Measurements from ENCODE around the gene MRFAP1. TPM values are rescaled to one million over a fixed set of nuclear protein-coding genes. Genes with fewer than 3 reads are reported as not detected.

Gene MRFAP1
- total and polyA plus RNA-seq, 2 of the 4 experiments (the other 2 are of a cell fraction): 65.4 to 268 TPM

GRCh38 chr4:6684656-6685055, 44.2 kb downstream of the MRFAP1 start:
- POLR2A ChIA-PET (ENCODE audit: unreplicated experiment): no interaction called here
- Histone ChIP-seq H3K4ac (ENCODE audit: low read depth, low read length) (no peak overlapping the region), H3K4me1 (ENCODE audit: control insufficient read depth, insufficient read depth, low read length) (peaks cover 12% of the 10 kb centered on the region), H3K23ac (ENCODE audit: low read depth, low read length) (no peak overlapping the region), H2BK5ac (ENCODE audit: low read depth, low read length, poor library complexity, severe bottlenecking) (no peak overlapping the region), H4K91ac (ENCODE audit: insufficient read depth, low read depth, low read length) (no peak overlapping the region), H3K4me3 (ENCODE audit: insufficient read depth, low read depth, low read length) (no peak overlapping the region), H2BK15ac (ENCODE audit: low read depth, low read length) (no peak overlapping the region), H3K56ac (ENCODE audit: extremely low read depth, insufficient read depth, low read length) (no peak overlapping the region), H2AK5ac (ENCODE audit: low read depth, low read length) (no peak overlapping the region), H3K9me3 (ENCODE audit: control insufficient read depth, insufficient read depth, low read length) (no peaks in the 10 kb centered on the region; the same call in 1 of the 2 replicates), H2AFZ (replicated peaks; ENCODE audit: low read length, poor library complexity) (no peak overlapping the region), H4K8ac (ENCODE audit: low read depth in 2 of 2, low read length in 2 of 2) (no peak overlapping the region), H3K79me1 (ENCODE audit: low read depth in 1 of 2, low read length in 2 of 2) (peaks cover 0 to 10% of the 10 kb centered on the region in 2 experiments; a peak in 1 of 4 replicates), H3K9ac (ENCODE audit: low read depth, low read length) (no peak overlapping the region), H4K20me1 (ENCODE audit: insufficient read depth, low read length) (no peaks in the 10 kb centered on the region), H3K4me2 (ENCODE audit: low read depth, low read length) (no peak overlapping the region), H3K18ac (ENCODE audit: low read depth, low read length) (no peak overlapping the region), H3K27ac (ENCODE audit: insufficient read depth, low read length) (no peak overlapping the region), H3K14ac (replicated peaks; ENCODE audit: low read depth, low read length) (no peak overlapping the region), H3K27me3 (ENCODE audit: control insufficient read depth, insufficient read depth, low read length) (no peaks in the 10 kb centered on the region), H3K9me1 (ENCODE audit: insufficient read depth, low read length) (peaks cover 12% of the 10 kb centered on the region; the same call in 1 of the 2 replicates), H2AK9ac (replicated peaks; ENCODE audit: low read depth, low read length, poor library complexity) (no peak overlapping the region), H2BK20ac (ENCODE audit: low read depth, low read length) (no peak overlapping the region), H2BK120ac (ENCODE audit: low read depth, low read length) (no peak overlapping the region), H3K36me3 (ENCODE audit: control insufficient read depth, insufficient read depth, low read length) (no peaks in the 10 kb centered on the region), H4K5ac (ENCODE audit: low read depth, low read length) (no peak overlapping the region)
- CTCF ChIA-PET: no interaction called here
- ATAC-seq (ENCODE audit: low read depth) (no peak), DNase-seq (no peak)
- in situ Hi-C loops (cut with MboI; ENCODE audit: low sequenced_read_pairs): no loop called here
- no TSS peak for BruUV-seq (replicated peaks)
- TF ChIP-seq CTCF (conservative IDR thresholded peaks at IDR 0.05; ENCODE audit: low read depth, low read length) (no peak), CEBPB (IDR thresholded peaks at IDR 0.05; ENCODE audit: low read depth, low read length) (no peak), RFX5 (IDR thresholded peaks at IDR 0.05; ENCODE audit: low read depth, low read length) (no peak), MXI1 (IDR thresholded peaks at IDR 0.05; ENCODE audit: borderline replicate concordance, low read depth, low read length) (no peak), FOS (IDR thresholded peaks at IDR 0.05; ENCODE audit: low read depth, low read length) (no peak), ELK1 (IDR thresholded peaks at IDR 0.05; ENCODE audit: borderline replicate concordance, low read depth, low read length) (no peak)
- WGBS, 2 experiments (ENCODE audit: extremely low coverage in 2 of 2, insufficient read length in 1 of 2): 90% methylated on average over 2 of the region's 11 CpGs; no CpG with 5 or more reads in 1 of the 2 experiments
- intact Hi-C loops (cut with micrococcal nuclease): no loop called here
- dilution Hi-C loops (cut with HindIII; ENCODE audit: low sequenced_read_pairs, unreplicated experiment): no loop called here
